HT-29 (cell line): Measurements from ENCODE around the gene SCAF1. TPM values are rescaled to one million over a fixed set of nuclear protein-coding genes. Genes with fewer than 3 reads are reported as not detected.
"Not testable (repeated sequence)": the region's sequence is repeated elsewhere in the genome, so short reads cannot be mapped to it uniquely, and the experiment has no call there.

ENCODE experiments used
- DNase-seq: peaks from one replicate; pipeline ENCODE4 v3.0.0-alpha.2; 2015; ENCODE audit warnings: low spot score
- total RNA-seq: library from RNA; depleted of rRNA; stranded (reverse); fragments of >200 nt; shearing (Covaris generic); gene quantifications from 2 replicates; pipeline ENCODE4 v1.2.3, GENCODE V29; 2014

SCAF1 gene
- total RNA-seq, 1 experiment from 2014 or later = 67.6 TPM

- DNase-seq = no peak
Measured at GRCh38 chr19:49616532-49616931, 25.5 kb upstream of the SCAF1 start.

- no peak for DNase-seq
Measured at GRCh38 chr19:49616945-49617344, 25.1 kb upstream of the SCAF1 start.

- not testable (repeated sequence) for DNase-seq
Measured at GRCh38 chr19:49617860-49618259, 24.1 kb upstream of the SCAF1 start.

GRCh38 chr19:49624967-49625910 lies 16.8 kb upstream of the SCAF1 start:
- no peak for DNase-seq

- no peak for DNase-seq
Measured at GRCh38 chr19:49626226-49626625, 15.8 kb upstream of the SCAF1 start.

- no peak for DNase-seq
Measured at GRCh38 chr19:49629659-49630058, 12.3 kb upstream of the SCAF1 start.

- DNase-seq = no peak
Measured at GRCh38 chr19:49631014-49631588, 10.9 kb upstream of the SCAF1 start.

GRCh38 chr19:49631610-49632192 lies 10.3 kb upstream of the SCAF1 start:
- DNase-seq = no peak

- DNase-seq = no peak
Measured at GRCh38 chr19:49632576-49632975, 9.4 kb upstream of the SCAF1 start.

GRCh38 chr19:49633273-49633672 lies 8.7 kb upstream of the SCAF1 start:
- DNase-seq = not testable (repeated sequence)

- DNase-seq = no peak
Measured at GRCh38 chr19:49635530-49636232, 6.3 kb upstream of the SCAF1 start.

GRCh38 chr19:49636233-49636932 lies 5.6 kb upstream of the SCAF1 start:
- no peak for DNase-seq

- DNase-seq = peak; percentile 86
Measured at GRCh38 chr19:49637821-49638738, 3.9 kb upstream of the SCAF1 start.

- no peak for DNase-seq
Measured at GRCh38 chr19:49639401-49640112, 2.5 kb upstream of the SCAF1 start.

GRCh38 chr19:49640113-49640898 lies 1.7 kb upstream of the SCAF1 start, which contains the start of gene RRAS:
RRAS (minus strand) TSS chr19:49640143; CDS start chr19:49640098, 45 bp downstream.
- peak; percentile 100 for DNase-seq

- DNase-seq = no peak
Measured at GRCh38 chr19:49642492-49643035, 555 bp downstream of the SCAF1 start.

- no peak for DNase-seq
Measured at GRCh38 chr19:49643466-49643865, 1.5 kb downstream of the SCAF1 start.

GRCh38 chr19:49645592-49645991 lies 3.6 kb downstream of the SCAF1 start:
- DNase-seq = no peak
